GM04504 (cell line): ENCODE results near the gene FTCD.

Experiments used
- DNase-seq: peaks from one replicate; pipeline ENCODE4 v3.0.0-alpha.2; 2012; ENCODE audit warnings: low read depth

Gene FTCD

DNA sequence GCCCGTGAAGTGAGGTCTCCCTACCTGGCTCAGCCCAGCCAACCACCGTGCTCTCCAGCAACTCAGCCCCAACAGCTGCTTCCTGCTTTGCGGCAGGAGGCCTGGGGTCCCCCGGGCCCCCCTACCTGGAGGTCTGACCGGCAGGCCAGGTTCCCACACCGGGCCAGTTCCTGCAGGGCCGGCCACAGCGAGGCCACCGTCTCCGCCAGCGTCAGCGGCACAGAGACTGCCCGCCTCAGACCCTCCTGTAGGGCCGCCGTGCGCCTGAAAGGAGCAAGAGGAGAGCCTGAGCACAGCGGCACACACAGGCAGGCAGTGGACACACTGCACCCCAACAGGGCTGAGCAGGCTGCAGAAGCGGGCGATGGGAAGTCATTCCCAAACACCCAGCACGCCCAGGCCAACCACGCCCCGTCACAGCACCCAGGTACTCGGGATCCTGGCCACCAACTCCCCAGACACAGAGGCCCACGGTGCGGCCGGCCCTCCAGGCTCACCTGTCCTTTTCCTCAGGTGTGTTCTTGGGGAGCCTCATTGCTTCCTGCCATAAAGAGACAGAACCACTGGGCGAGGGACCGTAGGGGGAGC is 16.9 kb downstream of the FTCD start:
- no peak for DNase-seq

DNA sequence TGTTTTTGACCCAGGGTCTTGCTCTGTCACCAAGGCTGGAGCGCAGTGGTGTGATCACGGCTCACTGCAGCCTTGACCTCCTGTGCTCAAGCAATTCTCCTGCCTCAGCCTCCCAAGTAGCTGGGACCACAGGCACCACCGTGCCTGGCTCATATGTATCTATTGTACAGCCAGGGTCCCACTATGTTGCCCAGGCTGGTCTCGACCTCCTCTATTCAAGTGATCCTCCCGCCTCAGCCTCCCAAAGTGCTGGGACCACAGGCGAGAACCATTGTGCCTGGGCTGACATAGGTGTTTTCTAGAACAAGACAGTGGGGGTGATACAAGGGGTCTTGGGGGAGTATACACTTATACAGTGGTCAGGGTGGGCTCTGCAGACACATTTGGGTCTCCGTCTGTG is 17.5 kb downstream of the FTCD start:
- no peak for DNase-seq

DNA sequence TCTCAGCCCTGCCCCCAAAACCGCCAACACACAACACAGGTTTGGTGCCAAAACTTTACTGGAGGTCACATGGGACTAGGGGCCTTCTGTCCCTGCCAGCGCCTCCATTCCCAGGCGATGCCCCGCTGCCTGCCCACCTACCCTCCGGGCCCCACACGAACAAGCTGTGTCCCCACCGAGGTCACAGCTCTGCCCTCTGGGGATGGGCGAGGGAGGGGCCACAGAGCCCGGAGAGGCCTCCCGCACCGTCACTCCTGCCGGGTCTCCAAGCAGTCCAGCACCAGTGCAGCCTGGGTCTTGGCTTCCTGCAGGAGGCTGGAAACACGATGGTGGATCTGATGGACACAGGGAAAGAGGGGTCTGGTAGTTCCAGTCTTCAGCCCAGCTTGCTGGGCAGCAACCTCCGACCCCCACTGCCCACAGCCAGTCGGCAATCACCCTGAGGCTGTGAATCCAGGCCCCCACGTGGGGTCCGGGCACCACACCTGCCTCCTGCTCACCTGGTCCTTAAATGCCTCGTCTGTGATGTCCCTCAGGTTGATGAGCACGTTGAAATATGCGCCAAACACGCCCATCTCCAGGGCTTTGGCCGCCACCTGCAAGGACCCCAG is 18.5 kb downstream of the FTCD start:
- DNase-seq, result no peak

DNA sequence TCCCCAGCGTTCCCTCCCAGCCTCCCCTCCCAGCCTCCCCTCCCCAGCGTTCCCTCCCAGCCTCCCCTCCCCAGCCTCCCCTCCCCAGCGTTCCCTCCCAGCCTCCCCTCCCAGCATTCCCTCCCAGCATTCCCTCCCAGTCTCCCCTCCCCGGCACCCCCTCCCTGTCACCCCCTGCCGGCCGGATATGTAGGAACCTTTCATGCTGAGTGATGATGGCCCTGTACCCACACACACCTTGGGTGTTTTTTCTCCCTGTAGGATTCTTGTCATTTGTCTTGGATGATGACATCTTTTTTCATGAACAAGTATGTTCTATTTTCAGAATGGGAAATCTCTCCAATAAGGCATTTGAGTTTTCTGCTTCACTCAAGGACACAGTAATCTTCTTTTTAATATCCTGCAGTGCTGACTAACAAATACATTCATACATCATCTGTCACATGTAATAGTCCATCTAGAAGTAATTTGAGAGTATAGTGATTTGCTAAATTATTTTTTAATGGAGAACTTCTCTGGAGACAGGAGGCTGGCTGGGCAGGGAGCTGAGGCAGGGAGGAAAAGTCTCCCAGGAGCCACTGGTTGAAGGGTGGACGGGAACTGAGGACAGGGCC is 19.5 kb downstream of the FTCD start:
- no peak for DNase-seq

DNA sequence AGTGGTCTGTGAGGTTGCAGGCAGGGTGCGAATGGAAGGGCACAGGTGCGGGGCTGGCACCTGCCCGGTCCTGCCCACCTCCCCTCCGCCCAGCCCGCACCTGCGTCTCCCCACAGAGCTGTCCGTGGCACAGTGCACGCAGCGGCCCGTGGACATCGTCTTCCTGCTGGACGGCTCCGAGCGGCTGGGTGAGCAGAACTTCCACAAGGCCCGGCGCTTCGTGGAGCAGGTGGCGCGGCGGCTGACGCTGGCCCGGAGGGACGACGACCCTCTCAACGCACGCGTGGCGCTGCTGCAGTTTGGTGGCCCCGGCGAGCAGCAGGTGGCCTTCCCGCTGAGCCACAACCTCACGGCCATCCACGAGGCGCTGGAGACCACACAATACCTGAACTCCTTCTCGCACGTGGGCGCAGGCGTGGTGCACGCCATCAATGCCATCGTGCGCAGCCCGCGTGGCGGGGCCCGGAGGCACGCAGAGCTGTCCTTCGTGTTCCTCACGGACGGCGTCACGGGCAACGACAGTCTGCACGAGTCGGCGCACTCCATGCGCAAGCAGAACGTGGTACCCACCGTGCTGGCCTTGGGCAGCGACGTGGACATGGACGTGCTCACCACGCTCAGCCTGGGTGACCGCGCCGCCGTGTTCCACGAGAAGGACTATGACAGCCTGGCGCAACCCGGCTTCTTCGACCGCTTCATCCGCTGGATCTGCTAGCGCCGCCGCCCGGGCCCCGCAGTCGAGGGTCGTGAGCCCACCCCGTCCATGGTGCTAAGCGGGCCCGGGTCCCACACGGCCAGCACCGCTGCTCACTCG is 23.3 kb downstream of the FTCD start:
- no peak for DNase-seq

DNA sequence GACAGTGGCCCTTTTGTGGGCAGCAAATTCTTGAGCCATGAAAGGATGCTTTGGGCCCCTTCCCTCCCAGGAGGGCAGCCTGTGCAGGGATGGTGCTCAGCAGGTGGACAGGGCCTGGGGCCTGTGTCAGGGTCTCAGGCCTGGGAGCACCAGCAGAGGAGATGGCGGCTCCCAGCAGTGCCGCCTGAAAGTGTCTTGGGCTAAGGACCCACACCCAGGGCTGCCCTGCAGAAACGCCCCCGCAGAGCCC is 23.9 kb downstream of the FTCD start:
- no peak for DNase-seq

DNA sequence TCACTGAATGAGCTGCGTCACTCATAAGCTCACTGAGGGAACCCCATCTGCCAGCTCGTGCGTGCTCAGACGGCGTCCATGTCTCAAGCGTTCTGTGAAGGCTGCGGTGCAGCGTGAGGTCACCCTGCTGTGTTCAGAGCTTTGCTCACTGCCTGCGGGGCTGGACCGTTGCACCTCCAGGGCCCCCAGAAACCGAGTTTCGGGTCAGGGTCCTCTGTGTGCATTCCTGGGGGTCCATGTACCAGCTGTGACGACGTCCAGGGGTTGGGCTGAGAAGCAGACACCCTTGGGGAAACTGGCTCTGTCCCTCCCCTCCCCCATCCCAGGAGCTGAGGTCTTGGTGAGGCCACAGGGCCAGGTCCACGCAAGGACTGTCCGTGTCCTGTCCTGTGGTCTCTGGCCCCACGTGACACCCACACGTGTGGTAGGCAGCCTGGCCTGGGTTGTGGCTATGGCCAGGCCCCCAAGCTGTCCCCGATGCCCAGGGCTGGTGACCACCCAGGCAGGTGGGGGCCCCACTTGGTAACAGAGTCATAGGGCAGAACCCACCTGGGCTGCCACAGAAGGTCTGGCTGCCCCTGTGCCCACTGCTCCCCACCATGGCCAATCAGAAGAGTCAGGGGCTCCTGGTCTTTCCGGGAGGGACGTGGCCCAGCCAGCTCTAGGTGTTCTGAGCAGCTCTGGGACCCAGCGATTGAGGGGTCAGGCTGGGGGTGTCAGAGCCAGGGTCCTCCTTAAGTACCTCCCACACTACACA is 24.4 kb downstream of the FTCD start:
- DNase-seq, result no peak

DNA sequence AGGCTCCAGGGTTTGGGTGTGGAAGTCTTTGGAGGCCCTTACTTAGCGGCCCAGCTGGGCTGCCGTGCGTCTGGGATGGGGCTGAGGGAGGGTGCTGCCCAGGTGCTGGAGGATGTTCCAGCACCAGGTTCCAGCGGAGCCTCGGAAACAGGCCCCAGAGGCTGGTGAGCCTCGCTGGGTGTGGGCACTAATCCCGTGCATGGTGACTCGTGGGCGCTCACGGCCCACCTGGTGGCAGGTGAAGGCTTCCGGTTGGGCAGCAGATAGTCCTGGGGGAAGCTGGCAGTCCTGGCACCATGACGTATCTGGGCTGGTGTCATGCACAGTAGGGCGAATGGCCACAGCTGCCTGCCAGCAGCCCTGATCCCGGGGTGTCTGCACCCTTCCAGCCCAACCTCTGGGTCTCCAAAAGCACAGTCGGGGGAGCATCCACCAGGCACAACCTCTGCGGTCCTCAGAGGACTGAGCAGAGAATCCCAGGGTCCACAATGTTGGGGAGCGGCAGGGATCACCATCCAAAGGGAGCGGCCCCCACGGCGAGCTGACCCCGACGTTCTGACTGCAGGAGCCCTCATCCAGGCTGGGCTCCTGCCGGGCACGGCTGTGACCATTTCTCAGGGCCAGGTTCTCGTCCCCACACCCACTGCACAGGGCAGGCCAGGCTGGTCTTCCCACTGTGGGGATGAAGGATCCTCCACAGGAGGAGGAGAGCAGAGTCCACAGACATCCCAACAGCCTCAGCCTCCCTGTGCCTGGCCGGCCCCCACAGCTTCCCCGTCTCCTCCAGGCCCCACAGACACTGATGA is 25.3 kb downstream of the FTCD start:
- no peak for DNase-seq

DNA sequence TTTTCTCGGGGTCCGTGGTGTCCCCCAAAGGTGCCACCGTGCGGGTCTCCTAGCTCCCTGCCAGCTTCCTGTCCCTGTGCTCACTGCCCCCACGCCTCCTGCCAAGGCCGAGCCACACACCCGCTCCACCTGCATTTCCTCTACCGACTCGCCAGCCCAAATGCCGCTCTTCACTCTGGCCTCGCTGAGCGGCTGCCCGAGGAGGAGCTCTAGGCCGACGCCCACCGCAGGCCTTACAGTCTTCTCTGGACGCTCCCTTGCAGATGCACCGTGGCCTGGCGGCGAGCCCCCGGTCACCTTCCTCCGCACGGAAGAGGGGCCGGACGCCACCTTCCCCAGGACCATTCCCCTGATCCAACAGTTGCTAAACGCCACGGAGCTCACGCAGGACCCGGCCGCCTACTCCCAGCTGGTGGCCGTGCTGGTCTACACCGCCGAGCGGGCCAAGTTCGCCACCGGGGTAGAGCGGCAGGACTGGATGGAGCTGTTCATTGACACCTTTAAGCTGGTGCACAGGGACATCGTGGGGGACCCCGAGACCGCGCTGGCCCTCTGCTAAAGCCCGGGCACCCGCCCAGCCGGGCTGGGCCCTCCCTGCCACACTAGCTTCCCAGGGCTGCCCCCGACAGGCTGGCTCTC is 26.3 kb downstream of the FTCD start:
- no peak for DNase-seq

DNA sequence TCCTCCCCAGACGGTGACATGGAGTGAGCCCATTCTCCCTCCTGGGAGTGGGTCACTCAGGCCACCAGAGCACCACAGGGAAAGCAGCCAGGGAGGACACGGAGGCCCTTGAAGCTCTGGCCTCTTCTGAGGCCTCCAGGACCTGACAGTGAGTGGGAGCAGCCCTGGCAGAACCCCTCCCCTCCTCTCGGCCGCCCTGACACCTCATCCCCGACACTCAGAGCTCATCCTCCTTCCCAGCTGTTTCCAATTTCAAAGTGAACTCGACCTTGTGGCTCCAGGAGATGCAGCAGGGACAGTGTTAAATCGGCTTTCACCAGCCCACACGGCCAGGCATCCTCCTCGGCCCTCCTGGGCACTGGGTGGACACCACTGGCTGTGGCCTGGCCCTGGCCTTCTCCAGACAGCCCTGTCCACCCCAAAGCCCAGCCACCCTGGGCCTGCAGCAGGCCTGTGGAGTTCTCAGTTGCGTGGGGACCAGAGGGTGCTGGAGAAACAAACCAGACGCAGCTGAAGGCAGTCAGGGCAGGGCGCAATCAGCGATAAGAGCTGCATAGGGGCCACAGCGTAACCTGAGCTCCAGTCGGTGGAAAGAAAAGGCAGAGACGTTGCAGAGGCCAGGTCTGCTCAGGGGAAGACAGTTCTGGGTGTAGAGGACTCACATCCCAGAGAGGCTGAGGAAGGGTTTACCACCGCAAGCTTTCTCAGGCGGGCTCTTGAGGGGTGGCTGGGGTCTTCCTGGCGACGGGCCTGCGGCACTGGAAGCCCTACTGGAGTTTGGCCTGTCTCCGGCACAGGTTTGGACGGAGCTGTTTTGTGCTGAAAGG is 27.1 kb downstream of the FTCD start:
- DNase-seq, result no peak

DNA sequence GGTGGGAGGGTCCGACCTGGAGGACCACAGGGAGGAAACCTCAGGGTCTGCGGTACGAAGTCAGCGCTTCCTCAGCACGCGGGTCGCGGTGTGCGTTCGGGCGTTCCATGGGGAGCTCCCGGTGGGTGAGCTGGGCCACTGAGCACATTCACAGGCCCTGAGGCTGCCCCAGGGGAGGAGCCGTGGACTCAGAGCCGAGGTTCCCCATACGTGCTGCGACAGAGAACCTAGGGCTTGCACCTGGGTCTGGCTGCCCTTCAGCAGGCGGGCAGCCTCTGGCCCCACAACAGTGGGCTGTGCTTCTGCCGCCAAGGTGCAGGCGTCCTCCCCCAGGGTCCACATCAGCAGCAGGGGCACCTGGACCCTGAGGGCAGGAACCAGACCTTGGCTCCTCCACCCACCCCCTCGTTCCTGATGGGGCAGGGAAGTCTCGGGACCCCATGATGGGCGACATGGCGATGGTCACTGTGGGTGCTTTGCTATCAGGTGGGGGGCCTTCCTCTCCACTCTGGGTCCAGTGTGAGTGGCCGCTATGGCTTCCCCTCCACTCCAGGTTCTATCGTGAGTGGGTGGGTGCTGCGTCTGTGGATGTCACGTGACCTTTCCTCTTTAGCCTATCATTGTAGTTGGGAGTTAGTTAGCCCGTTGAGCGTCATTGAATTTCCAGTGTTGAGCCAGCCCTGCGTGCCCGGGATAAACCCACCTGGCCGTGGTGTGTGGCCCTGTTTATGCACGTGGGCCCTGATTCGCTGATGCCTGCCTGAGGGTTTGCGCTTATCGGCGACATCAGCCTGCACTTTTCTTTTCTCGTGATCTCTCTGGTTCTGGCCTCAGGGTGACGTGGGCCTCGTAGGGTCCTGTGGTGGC is 27.9 kb downstream of the FTCD start:
- DNase-seq, result no peak

DNA sequence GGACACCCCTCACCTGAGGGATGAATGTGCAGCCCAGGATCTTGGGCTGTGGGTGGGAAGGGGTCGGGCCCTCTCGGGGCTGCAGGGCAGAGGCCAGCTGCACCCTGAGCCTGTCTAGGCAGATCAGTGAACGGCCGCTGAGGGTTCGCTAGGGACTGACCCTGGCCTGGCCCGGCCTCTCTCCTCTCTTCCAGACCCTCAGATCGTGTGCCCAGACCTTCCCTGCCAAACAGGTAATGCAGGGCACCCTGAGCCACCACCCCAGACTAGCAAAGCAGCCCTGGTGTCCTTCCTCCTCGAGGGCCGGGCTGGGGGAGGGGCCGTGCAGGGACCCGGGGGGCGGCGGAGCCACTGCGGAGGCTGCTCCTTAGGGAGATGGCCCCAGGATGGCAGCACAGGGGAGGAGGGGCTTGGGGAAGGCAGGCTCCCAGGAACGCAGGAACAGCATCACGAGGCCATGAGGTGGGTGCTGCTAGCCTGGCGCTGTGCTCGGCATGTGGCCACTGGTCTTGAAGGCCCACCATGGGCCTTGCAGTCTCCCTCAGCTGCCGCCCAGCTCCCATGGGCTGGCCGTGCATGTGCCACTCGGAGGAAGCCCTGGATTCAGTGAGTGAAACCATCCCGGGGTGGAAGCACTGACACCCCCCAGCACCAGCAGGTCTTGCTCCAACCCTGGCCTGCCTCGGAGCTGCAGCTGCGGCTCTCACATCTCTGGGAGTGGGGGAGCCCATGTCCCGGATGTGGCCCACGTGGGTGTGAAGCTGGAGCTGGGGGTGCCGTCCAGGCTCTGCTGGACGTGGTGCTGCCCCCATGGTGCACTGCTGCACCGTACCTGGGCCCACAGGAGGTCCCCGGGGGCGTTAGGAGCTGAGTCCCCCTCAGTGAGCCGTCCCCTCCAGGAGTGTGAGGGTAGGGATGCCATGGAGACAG is 28.8 kb downstream of the FTCD start:
- no peak for DNase-seq

DNA sequence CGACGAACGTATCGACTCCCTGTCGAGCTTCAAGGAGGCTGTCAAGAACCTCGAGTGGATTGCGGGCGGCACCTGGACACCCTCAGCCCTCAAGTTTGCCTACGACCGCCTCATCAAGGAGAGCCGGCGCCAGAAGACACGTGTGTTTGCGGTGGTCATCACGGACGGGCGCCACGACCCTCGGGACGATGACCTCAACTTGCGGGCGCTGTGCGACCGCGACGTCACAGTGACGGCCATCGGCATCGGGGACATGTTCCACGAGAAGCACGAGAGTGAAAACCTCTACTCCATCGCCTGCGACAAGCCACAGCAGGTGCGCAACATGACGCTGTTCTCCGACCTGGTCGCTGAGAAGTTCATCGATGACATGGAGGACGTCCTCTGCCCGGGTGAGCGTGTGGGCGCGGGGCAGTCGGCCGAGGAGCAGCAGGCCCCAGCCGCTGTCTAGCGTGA is 29.5 kb downstream of the FTCD start:
- no peak for DNase-seq

DNA sequence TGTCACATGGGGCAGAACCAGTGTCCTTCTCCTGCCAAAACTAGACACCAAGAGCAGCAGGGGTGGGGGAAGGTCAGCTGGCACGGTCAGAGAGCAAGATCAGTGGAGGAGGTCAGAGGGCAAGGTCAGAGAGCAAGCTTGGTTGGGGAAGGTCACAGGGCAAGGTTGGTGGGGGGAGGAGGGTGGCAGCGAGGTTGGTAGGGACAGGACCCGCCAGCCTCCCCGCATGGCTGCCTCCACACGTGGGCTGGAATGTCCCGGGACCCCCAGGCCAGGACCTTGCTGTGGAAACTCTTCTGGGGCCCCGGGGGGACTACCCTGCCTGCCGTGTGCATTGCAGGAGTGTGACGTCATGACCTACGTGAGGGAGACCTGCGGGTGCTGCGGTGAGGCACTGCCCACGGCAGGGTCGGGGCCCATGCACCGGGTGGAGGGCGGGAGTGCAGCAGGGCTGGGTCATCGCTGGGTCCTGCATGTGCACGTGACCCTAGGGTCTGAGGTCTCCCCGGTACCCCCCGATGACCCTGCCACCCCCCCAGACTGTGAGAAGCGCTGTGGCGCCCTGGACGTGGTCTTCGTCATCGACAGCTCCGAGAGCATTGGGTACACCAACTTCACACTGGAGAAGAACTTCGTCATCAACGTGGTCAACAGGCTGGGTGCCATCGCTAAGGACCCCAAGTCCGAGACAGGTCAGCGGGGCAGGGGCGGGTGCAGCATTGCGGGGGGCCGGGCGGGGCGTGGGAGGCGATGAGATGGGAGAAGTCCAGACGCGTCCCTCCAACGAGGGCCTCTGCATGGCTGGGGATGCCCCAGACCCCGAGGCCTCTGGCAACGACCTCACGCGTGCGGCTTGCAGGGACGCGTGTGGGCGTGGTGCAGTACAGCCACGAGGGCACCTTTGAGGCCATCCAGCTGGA is 30.2 kb downstream of the FTCD start:
- no peak for DNase-seq

DNA sequence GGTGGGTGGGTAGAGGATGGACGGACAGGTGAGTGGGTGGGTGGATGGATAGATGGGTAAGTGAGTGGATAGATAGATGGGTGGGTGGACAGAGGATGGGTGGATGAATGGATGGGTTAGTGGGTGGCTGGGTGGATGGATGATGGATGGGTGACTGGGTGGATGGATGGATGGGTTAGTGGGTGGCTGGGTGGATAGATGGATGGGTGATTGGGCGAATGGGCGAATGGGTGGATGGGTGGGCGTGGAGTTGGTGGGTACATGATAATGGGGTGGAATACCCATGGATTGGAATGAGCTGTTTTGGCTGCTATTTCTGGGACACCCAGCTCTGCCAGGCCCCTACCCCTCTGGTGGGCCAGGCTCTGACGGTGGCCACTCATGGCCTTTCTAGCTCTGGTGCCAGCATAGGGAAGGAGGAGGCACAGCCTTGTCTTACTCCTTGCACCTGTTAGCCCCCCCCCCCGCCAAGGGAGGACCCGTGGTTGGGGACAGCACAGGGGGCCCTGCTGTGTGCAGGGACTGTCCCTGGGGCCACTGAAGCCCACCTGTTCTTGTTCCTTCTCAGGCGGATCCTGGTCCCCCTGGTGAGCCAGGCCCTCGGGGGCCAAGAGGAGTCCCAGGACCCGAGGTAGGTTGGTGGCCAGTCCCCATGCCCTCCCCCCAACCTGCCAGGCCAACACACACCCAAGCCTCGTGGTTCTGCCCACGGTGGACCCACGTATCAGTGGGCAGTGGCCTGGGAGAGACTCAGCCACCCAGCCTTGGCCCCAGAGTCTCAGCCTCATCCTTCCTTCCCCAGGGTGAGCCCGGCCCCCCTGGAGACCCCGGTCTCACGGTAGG is 31.1 kb downstream of the FTCD start:
- no peak for DNase-seq
